GM21723 (cell line): ENCODE measurements around the gene SDF4.
"Not testable (repeated sequence)": the region's sequence is repeated elsewhere in the genome, so short reads cannot be mapped to it uniquely, and the experiment has no call there.

Experiments
- ATAC-seq: cut with Tn5 transposase; IDR thresholded peaks from one replicate; pipeline ENCODE4 v1.9.1; 2021; ENCODE audit warnings: mild to moderate bottlenecking, moderate library complexity; ENCODE audit not compliant: unreplicated experiment

Gene SDF4

DNA sequence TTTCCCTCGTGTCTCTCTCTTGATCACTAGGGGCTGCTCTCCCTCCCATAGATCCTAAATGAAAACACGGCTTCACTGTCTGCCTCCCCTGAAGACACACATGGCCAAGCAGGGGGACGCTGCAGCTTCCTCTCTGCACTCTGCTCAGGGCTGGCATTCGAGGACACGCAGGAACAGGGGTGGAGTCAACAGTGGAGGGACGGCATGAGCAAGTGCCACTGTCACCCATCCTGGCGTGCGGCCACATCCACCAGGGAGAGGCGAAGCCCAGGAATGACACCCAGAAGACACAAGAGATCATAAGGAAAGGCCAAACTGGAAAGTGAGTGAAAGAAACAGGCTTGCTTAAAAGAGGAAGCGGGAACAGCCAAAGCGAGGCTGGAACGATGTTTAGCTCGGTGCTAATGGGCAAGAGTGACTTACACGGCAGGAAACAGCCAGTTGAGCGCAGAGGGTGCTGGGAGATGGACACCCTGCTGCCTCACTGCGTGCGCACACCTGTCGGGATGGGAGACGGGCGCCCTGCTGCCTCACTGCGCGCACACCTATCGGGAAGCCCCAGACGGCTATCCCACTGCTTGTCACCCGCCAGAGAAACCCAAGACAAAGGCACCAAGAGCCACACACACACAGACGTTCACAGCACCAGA lies 28.3 kb upstream of the SDF4 start:
- no peak for ATAC-seq

- ATAC-seq: no peak
These were observed 27.7 kb upstream of the SDF4 start for GRCh38 chr1:1259540-1259939.

DNA sequence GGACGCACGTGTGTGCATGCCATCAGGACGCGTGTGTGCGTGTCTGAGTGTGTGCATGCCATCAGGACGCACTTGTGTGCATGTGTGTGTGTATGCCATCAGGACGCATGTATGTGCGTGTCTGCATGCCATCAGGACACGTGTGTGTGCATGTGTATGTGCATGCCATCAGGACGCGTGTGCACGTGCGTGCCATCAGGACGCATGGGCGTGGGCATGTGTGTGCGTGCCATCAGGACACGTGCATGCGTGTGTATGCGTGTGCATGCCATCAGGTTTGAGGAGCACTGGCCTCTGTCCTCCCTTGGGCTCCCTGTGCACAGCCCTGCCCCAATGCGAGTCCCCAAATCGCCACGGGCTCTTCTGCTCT lies 27.3 kb upstream of the SDF4 start:
- no peak for ATAC-seq

GRCh38 chr1:1256956-1257871 lies 25.4 kb upstream of the SDF4 start:
- ATAC-seq: no peak

DNA sequence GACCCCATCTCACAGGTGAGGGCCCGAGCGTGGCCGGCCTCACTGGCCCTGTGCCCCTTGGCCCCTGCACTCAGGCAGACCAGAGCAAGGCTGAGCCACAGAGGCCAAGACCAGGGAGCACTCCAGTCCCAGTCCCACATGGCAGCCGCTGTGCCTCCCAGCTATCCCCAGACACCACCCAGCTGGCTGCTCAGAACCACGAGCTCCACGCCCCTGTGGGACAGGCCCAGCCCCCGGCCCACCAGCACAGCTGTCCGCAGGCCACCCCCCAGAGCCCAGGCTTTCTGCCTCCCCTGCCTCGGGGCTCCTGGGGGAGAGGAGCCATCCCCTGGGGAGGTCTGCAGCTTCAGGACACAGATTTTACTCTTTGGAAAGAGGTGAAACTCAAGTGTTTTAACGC lies 23.8 kb upstream of the SDF4 start:
- ATAC-seq: no peak

- no peak for ATAC-seq
These were observed 23.3 kb upstream of the SDF4 start for GRCh38 chr1:1255078-1255477.

GRCh38 chr1:1254667-1254998 lies 22.8 kb upstream of the SDF4 start:
- no peak for ATAC-seq

GRCh38 chr1:1253972-1254666 lies 22.3 kb upstream of the SDF4 start:
- no peak for ATAC-seq

- ATAC-seq: no peak
These were observed 21.5 kb upstream of the SDF4 start for GRCh38 chr1:1253314-1253713.

GRCh38 chr1:1250786-1251284 lies 19.0 kb upstream of the SDF4 start:
- peak; percentile 51 for ATAC-seq

- not testable (repeated sequence) for ATAC-seq
These were observed 16.5 kb upstream of the SDF4 start for GRCh38 chr1:1248009-1248913.

GRCh38 chr1:1247341-1247913 lies 15.6 kb upstream of the SDF4 start:
- no peak for ATAC-seq

GRCh38 chr1:1246577-1247340 lies 15.0 kb upstream of the SDF4 start, which contains the start of gene C1QTNF12:
C1QTNF12 (minus strand) TSS chr1:1246722; CDS start chr1:1246690, 32 bp downstream.
- ATAC-seq: no peak

DNA sequence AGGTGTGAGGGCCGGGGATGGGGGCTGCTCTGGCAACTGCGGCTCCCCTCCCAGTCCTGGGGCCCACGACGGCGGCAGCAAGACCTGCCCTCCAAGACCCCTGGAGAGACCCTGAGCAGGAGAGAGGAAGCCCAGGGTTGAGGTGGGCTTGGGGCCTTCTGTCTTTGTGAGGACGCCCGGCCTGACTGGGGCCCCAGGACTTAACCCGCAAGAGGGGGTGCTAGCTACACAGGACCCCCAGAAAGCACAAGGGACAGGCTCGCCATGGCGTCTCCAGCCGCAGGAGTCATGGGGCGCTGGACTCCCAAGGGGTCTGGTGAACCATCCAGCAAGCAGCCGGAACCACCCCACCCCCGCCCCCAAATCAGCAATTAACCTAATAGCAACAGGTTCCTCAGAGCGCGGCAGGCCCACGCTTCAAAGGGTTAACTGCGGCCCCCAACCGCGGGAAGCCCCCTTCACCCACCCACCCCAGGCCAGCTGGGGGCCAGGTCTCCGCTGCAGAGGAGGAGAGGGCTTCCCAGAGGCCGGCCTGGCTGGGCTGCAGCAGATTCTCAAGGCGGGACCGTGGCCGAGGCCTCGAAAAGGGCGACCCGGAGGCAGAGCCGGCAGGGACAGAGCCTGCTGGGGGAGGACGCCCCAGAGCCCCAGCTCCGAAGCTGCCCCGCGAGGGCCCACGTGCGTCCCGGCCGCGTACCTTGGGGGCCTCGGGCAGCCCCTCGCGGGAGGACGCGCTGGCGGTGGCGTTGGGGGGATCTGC lies 14.2 kb upstream of the SDF4 start:
- ATAC-seq: no peak

GRCh38 chr1:1245178-1245816 lies 13.5 kb upstream of the SDF4 start:
- ATAC-seq: no peak

DNA sequence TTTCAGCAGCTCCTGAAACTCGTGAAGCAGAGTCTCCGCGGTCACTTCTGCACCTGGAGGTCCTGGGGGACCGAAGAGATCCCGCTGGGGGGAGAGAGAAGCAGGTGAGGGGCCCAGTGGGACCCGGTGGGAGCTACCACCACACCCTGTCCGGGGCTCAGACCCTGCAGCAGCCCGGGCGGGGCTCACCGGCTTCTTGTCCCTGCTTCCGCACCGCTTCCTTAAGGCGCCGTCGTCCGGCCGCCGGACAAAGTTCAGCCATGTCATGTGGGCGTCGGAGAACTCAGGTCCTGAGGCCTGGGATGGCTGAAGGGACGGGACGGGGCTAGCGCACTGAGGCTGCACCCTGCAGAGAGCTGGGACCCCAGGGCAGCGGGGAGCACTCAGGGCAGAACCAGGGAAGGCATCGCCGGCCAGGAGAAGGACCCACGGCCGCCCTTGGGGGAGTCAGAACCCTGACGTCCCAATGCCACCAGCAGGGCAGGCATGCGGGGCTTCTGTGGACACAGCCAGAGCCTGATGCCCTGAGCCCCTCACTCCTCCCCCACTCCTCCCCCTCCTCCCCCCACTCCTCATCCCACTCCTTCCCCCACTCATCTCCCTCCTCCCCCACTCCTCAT lies 12.5 kb upstream of the SDF4 start:
- ATAC-seq: no peak

GRCh38 chr1:1243807-1244191 lies 12.0 kb upstream of the SDF4 start:
- no peak for ATAC-seq

DNA sequence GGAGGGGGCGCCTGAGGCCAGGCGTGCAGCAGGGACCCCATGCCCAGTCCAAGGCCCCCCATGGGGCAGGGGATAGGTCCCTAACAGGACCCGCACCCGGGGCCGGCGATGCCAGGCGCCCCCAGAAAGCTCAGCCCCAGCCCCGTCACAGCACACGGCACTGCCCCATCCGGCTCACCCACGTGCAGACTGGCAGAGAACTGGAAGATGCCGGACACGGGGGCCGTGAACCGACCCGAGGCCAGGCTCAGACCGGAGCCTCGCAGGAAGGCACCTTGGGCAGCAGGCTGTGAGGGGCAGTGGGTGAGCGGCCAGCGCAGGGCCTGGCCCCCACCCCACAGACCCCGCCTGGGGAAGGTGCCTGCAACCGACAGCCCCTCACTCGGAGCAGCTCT lies 11.5 kb upstream of the SDF4 start:
- no peak for ATAC-seq
